Measurements from ENCODE around the gene UPF3A.
"Not testable (repeated sequence)": the region's sequence is repeated elsewhere in the genome, so short reads cannot be mapped to it uniquely, and the experiment has no call there.

DNA sequence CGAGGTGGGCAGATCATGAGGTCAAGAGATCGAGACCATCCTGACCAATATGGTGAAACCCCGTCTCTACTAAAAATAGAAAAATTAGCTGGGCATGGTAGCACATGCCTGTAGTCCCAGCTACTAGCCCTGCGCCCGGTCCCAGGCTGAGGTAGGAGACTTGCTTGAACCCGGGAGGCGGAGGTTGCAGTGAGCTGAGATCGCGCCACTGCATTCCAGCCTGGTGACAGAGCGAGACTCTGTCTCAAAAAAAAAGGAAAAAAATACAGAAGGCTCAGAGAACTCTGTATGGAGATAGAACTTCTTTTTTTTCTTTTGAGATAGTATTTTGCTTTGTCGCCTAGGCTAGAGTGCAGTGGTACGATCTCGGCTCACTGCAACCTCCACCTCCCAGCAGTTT is 17.1 kb upstream of the UPF3A start:
- TF ChIP-seq POLR2AphosphoS5 (IDR thresholded peaks at IDR 0.05; ENCODE audit: low read depth); CTCF (IDR thresholded peaks at IDR 0.05; ENCODE audit: insufficient read depth, low read length); GABPA (IDR thresholded peaks at IDR 0.05; ENCODE audit: low read depth): not testable (repeated sequence)
- TF ChIP-seq, protein P1, sequence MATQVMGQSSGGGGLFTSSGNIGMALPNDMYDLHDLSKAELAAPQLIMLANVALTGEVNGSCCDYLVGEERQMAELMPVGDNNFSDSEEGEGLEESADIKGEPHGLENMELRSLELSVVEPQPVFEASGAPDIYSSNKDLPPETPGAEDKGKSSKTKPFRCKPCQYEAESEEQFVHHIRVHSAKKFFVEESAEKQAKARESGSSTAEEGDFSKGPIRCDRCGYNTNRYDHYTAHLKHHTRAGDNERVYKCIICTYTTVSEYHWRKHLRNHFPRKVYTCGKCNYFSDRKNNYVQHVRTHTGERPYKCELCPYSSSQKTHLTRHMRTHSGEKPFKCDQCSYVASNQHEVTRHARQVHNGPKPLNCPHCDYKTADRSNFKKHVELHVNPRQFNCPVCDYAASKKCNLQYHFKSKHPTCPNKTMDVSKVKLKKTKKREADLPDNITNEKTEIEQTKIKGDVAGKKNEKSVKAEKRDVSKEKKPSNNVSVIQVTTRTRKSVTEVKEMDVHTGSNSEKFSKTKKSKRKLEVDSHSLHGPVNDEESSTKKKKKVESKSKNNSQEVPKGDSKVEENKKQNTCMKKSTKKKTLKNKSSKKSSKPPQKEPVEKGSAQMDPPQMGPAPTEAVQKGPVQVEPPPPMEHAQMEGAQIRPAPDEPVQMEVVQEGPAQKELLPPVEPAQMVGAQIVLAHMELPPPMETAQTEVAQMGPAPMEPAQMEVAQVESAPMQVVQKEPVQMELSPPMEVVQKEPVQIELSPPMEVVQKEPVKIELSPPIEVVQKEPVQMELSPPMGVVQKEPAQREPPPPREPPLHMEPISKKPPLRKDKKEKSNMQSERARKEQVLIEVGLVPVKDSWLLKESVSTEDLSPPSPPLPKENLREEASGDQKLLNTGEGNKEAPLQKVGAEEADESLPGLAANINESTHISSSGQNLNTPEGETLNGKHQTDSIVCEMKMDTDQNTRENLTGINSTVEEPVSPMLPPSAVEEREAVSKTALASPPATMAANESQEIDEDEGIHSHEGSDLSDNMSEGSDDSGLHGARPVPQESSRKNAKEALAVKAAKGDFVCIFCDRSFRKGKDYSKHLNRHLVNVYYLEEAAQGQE (IDR thresholded peaks at IDR 0.05; ENCODE audit: insufficient replicate concordance, low read depth), result not testable (repeated sequence)

Data from HL-60 (cell line).